ENCODE data around the gene SPTBN1.
"Not testable (repeated sequence)": the region's sequence is repeated elsewhere in the genome, so short reads cannot be mapped to it uniquely, and the experiment has no call there.

Gene SPTBN1

GRCh38 chr2:54681416-54681815 is 225.3 kb downstream of the SPTBN1 start:
- no peak for DNase-seq

GRCh38 chr2:54683596-54683995 is 227.5 kb downstream of the SPTBN1 start:
- DNase-seq, result no peak

GRCh38 chr2:54685263-54685775 is 229.2 kb downstream of the SPTBN1 start:
- no peak for DNase-seq

GRCh38 chr2:54687595-54688152 is 231.5 kb downstream of the SPTBN1 start:
- no peak for DNase-seq

- no peak for DNase-seq
Observed at GRCh38 chr2:54691445-54692135, 235.5 kb downstream of the SPTBN1 start.

- no peak for DNase-seq
Observed at GRCh38 chr2:54692556-54692955, 236.4 kb downstream of the SPTBN1 start.

GRCh38 chr2:54695378-54695777 is 239.3 kb downstream of the SPTBN1 start:
- DNase-seq, result no peak

- DNase-seq, result no peak
Observed at GRCh38 chr2:54697934-54698333, 241.8 kb downstream of the SPTBN1 start.

GRCh38 chr2:54698926-54699325 is 242.8 kb downstream of the SPTBN1 start:
- not testable (repeated sequence) for DNase-seq

GRCh38 chr2:54699665-54700064 is 243.5 kb downstream of the SPTBN1 start:
- DNase-seq, result no peak

- DNase-seq, result no peak
Observed at GRCh38 chr2:54701029-54701428, 244.9 kb downstream of the SPTBN1 start.

- DNase-seq, result no peak
Observed at GRCh38 chr2:54704238-54704637, 248.1 kb downstream of the SPTBN1 start.

- peak; percentile 36 to 72 for DNase-seq
Observed at GRCh38 chr2:54704688-54705605, 248.8 kb downstream of the SPTBN1 start.

GRCh38 chr2:54706622-54707021 is 250.5 kb downstream of the SPTBN1 start:
- no peak for DNase-seq

- DNase-seq, result no peak
Observed at GRCh38 chr2:54708584-54709335, 252.6 kb downstream of the SPTBN1 start.

GRCh38 chr2:54709336-54709809 is 253.2 kb downstream of the SPTBN1 start:
- DNase-seq, result no peak

GRCh38 chr2:54710216-54710615 is 254.1 kb downstream of the SPTBN1 start:
- DNase-seq, result no peak

- DNase-seq, result no peak
Observed at GRCh38 chr2:54712516-54712915, 256.4 kb downstream of the SPTBN1 start.

GRCh38 chr2:54714996-54715395 is 258.9 kb downstream of the SPTBN1 start:
- no peak for DNase-seq

GRCh38 chr2:54716375-54716774 is 260.2 kb downstream of the SPTBN1 start:
- no peak for DNase-seq

GRCh38 chr2:54720563-54720962 is 264.4 kb downstream of the SPTBN1 start:
- peak in 1 of 2 experiments; percentile 8 for DNase-seq
